Prostate gland (tissue), 2 donors: ENCODE data around the gene ZNF148.

ENCODE experiments used
- CTCF ChIP-seq, 4 experiments: fragments of 200-600 bp in 2 of 4; fragments of 450-650 bp in 2 of 4; sonication (generic) in 2 of 4; IDR thresholded peaks; 1 replicate in 3 of 4; 2 replicates in 1 of 4; pipeline ENCODE4 v1.5.1; 2016 to 2019; ENCODE audit warnings: antibody characterized with exemption in 4 of 4, mild to moderate bottlenecking in 2 of 4, moderate library complexity in 2 of 4
- POLR2A ChIP-seq: fragments of 450-650 bp; IDR thresholded peaks from one replicate; pipeline ENCODE4 v1.6.1; 2016; ENCODE audit warnings: antibody characterized with exemption, mild to moderate bottlenecking
- POLR2AphosphoS5 ChIP-seq: sonication (generic); formaldehyde crosslinking; IDR thresholded peaks from one replicate; pipeline ENCODE4 v1.6.1; 2017; ENCODE audit warnings: antibody characterized with exemption

DNA sequence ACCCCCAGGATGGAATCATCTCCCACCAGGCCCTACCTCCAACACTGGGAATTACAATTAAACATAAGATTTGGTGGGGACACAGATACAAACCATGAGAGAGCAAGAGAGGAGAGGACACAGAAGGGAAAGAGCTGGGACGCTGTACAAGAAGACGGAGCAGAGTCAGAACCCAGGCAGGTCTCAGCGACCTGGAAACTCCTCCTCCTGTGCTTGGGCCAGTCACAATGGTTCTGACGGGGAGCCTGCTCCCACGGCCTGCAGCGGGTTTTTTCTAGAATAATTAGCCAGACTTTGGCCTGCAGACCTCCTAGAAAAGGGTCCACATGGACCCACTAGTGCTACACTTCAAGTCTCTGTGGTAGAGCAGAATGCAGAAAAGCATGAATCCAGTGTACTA, 168.2 kb downstream of the ZNF148 start:
- TF ChIP-seq POLR2A (no peak), CTCF (IDR thresholded peaks at IDR 0.05) (no peak), POLR2AphosphoS5 (no peak)
